WERI-Rb-1 (cell line): ENCODE measurements around the gene SPEF1.

Source experiments
- DNase-seq: peaks from one replicate; pipeline ENCODE4 v3.0.0-alpha.2; 2020
- H3K27ac ChIP-seq: fragments of 250-450 bp; sonication (Bioruptor Pico); 2 replicates; pipeline ENCODE4 v1.5.1; 2020; ENCODE audit warnings: mild to moderate bottlenecking, moderate library complexity
- H3K27me3 ChIP-seq: fragments of 250-450 bp; sonication (Bioruptor Pico); 2 replicates; pipeline ENCODE4 v1.5.1; 2021; ENCODE audit warnings: mild to moderate bottlenecking, low read depth, moderate library complexity; ENCODE audit not compliant: insufficient read depth, severe bottlenecking
- H3K36me3 ChIP-seq: fragments of 250-450 bp; sonication (Bioruptor Pico); 2 replicates; pipeline ENCODE4 v1.5.1; 2020; ENCODE audit warnings: mild to moderate bottlenecking, moderate library complexity
- H3K4me3 ChIP-seq: 2 replicates; pipeline ENCODE4 v1.5.1; 2011; ENCODE audit warnings: low read depth, mild to moderate bottlenecking, control low read depth, low read length
- H3K9me3 ChIP-seq: fragments of 250-450 bp; sonication (Bioruptor Pico); 2 replicates; pipeline ENCODE4 v1.5.1; 2021; ENCODE audit warnings: mild to moderate bottlenecking, moderate library complexity; ENCODE audit not compliant: severe bottlenecking
- CTCF ChIP-seq: IDR thresholded peaks from 2 replicates; pipeline ENCODE4 v1.5.1; 2011; ENCODE audit warnings: low read depth, mild to moderate bottlenecking, control low read depth, inconsistent platforms, low read length

Gene SPEF1

DNA sequence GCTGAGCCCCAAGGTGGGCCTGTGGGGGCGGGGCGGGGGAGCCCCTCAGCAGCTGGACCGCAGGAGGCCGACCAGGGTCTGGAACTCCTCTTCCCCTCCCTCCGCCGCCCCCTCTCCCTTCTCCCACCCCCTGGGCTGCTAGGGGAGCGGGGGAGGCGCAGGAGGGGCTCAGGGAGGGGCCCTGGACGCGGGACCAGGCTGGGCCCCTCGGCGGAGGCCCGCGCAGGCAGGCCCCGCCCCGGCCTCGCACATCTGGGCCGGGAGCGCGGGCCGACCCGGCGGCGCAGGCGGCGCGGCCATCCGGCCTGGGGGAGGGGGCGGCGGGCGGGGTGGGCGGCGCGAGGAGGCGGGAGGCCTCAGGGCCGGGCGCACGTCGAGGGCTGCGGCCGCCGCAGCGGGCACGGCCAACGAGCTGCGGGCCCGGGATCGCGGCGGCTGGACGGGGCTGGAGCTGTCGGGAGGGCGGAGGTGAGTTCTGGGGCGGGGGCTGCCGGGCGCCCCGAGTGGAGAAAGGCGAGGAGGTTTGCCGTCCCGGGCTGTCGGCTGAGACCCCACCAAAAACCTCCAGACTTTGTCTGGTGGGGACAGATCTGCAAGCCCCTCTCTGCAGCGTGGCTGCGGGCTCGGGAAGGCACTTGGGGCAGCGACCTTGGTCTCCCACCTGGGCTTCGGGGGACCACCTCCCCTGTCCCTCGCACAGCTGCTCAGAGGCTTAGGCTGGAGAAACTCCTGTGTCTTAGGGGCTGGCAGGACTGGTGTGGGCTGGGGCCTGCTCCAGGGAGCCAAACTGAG is 48.7 kb downstream of the SPEF1 start, which contains the start of gene HSPA12B:
HSPA12B (plus strand) TSS at position 359 of the 792 bp plus-strand sequence. CDS start 5,990 bp downstream, outside the sequence.
- H3K27ac ChIP-seq = no peak within 1 kb of the TSS
- DNase-seq = no peak
- no peaks in the 10 kb centered on the region for H3K27me3 ChIP-seq
- no peak for TF ChIP-seq CTCF
- no peak within 1 kb of the TSS for H3K4me3 ChIP-seq
- H3K36me3 ChIP-seq = no peaks in the 10 kb centered on the region
- no peaks in the 10 kb centered on the region for H3K9me3 ChIP-seq

DNA sequence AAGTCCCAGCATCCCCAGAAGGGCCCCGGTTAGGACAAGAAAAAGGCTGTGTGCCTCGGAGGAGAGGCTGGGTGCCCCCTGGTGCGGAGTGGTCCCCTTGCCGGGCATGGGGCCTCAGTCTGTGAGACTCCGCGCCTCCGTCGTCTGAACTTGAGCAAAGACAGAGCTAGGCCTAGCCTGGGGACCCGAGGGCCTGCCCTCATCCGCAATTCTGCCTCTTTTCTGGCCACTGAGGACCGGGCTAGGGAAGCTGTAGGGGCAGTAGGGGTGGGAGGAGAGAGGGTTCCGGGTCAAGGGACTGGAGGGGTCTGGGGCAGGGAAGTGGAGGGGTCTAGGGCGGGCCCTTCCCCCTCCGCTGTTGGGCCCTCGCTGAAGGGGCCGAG is 49.3 kb downstream of the SPEF1 start:
- no peaks in the 10 kb centered on the region for H3K36me3 ChIP-seq
- no peaks in the 10 kb centered on the region for H3K27me3 ChIP-seq
- no peak overlapping the region for H3K4me3 ChIP-seq
- no peak overlapping the region for H3K27ac ChIP-seq
- DNase-seq = no peak
- no peaks in the 10 kb centered on the region for H3K9me3 ChIP-seq
- no peak for TF ChIP-seq CTCF

- no peaks in the 10 kb centered on the region for H3K27me3 ChIP-seq
- no peak for DNase-seq
Observed at GRCh38 chr20:3730803-3731672, 50.2 kb downstream of the SPEF1 start.

GRCh38 chr20:3729811-3730540 is 51.3 kb downstream of the SPEF1 start:
- H3K27me3 ChIP-seq = no peaks in the 10 kb centered on the region
- TF ChIP-seq CTCF = no peak

More at GRCh38 chr20:3730803-3731672, 50.2 kb downstream of the SPEF1 start:
- TF ChIP-seq CTCF = no peak
- Histone ChIP-seq H3K27ac (no peak overlapping the region), H3K9me3 (no peaks in the 10 kb centered on the region), H3K36me3 (no peaks in the 10 kb centered on the region), H3K4me3 (no peak overlapping the region)

DNA sequence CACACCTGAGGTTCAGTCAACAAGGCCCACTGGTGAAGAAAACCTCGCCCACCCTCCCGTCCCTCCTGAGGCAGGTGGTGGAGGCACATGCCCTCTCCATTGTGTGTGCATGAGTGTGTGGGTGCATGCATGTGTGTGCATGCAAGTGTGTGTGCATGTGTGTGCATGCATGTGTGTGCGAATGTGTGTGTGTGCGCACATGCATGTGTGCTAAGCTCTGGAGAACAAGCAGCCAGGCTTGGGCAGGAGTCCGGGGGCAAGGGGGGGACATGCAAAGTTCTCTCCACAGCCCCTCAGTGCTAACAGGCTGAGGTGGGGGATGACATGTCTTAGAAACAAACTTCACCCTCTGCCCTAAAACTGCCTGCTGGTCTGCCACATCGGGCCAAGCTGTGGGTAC is 51.9 kb downstream of the SPEF1 start:
- Histone ChIP-seq H3K4me3 (no peak overlapping the region), H3K27me3 (no peaks in the 10 kb centered on the region), H3K9me3 (no peaks in the 10 kb centered on the region), H3K27ac (no peak overlapping the region), H3K36me3 (no peaks in the 10 kb centered on the region)
- DNase-seq = no peak
- TF ChIP-seq CTCF = no peak

More at GRCh38 chr20:3729811-3730540, 51.3 kb downstream of the SPEF1 start:
- no peaks in the 10 kb centered on the region for H3K9me3 ChIP-seq
- no peaks in the 10 kb centered on the region for H3K36me3 ChIP-seq
- no peak overlapping the region for H3K4me3 ChIP-seq
- no peak for DNase-seq
- no peak overlapping the region for H3K27ac ChIP-seq
